HEK293 (cell line): ENCODE measurements around the gene C17orf58.

Experiments
- GFI1B ChIP-seq: fragments of 450-650 bp; formaldehyde crosslinking; IDR thresholded peaks from 2 replicates; pipeline ENCODE4 v1.5.1; 2016; ENCODE audit warnings: missing biosample characterization, missing genetic modification characterization
- MEIS1 ChIP-seq: sonication (generic); formaldehyde crosslinking; IDR thresholded peaks from 2 replicates; pipeline ENCODE4 v1.8.1; 2022; ENCODE audit warnings: missing genetic modification reagents, mild to moderate bottlenecking, borderline replicate concordance
- SALL2 ChIP-seq: fragments of 450-650 bp; formaldehyde crosslinking; IDR thresholded peaks from 2 replicates; pipeline ENCODE4 v1.5.0; 2017; ENCODE audit warnings: missing biosample characterization, mild to moderate bottlenecking, missing genetic modification characterization, borderline replicate concordance
- TRIM28 ChIP-seq: IDR thresholded peaks from 2 replicates; pipeline ENCODE4 v1.6.1; 2011; ENCODE audit warnings: low read length, control low read depth, borderline replicate concordance
- YY1 ChIP-seq: fragments of 450-650 bp; formaldehyde crosslinking; IDR thresholded peaks from 2 replicates; pipeline ENCODE4 v1.5.1; 2018; ENCODE audit warnings: missing biosample characterization, missing genetic modification characterization
- ZNF10 ChIP-seq: fragments of 450-650 bp; formaldehyde crosslinking; IDR thresholded peaks from 2 replicates; pipeline ENCODE4 v1.5.1; 2017; ENCODE audit warnings: missing biosample characterization, missing genetic modification characterization
- ZNF112 ChIP-seq: fragments of 450-650 bp; formaldehyde crosslinking; IDR thresholded peaks from 2 replicates; pipeline ENCODE4 v1.5.0; 2017; ENCODE audit warnings: missing biosample characterization, missing genetic modification characterization
- ZNF121 ChIP-seq: fragments of 450-650 bp; formaldehyde crosslinking; IDR thresholded peaks from 2 replicates; pipeline ENCODE4 v1.5.1; 2016; ENCODE audit warnings: missing biosample characterization, missing genetic modification characterization
- ZNF132 ChIP-seq: fragments of 450-650 bp; formaldehyde crosslinking; IDR thresholded peaks from 2 replicates; pipeline ENCODE4 v1.5.1; 2017; ENCODE audit warnings: missing biosample characterization, missing genetic modification characterization, borderline replicate concordance
- ZNF133 ChIP-seq: fragments of 450-650 bp; formaldehyde crosslinking; IDR thresholded peaks from 2 replicates; pipeline ENCODE4 v1.5.1; 2016; ENCODE audit warnings: missing biosample characterization, missing genetic modification characterization
- ZNF155 ChIP-seq: fragments of 450-650 bp; formaldehyde crosslinking; IDR thresholded peaks from 2 replicates; pipeline ENCODE4 v1.5.1; 2016; ENCODE audit warnings: missing biosample characterization, missing genetic modification characterization
- ZNF211 ChIP-seq: fragments of 450-650 bp; formaldehyde crosslinking; IDR thresholded peaks from 2 replicates; pipeline ENCODE4 v1.5.1; 2016; ENCODE audit warnings: low read depth, missing biosample characterization, missing genetic modification characterization
- ZNF266 ChIP-seq: fragments of 450-650 bp; formaldehyde crosslinking; IDR thresholded peaks from 2 replicates; pipeline ENCODE4 v1.5.1; 2016; ENCODE audit warnings: missing biosample characterization, missing genetic modification characterization, low read depth
- ZNF335 ChIP-seq: fragments of 450-650 bp; formaldehyde crosslinking; conservative IDR thresholded peaks from 2 replicates; pipeline ENCODE4 v1.5.1; 2016; ENCODE audit warnings: missing biosample characterization, missing genetic modification characterization
- ZNF423 ChIP-seq: fragments of 450-650 bp; formaldehyde crosslinking; IDR thresholded peaks from 2 replicates; pipeline ENCODE4 v1.5.1; 2016; ENCODE audit warnings: missing biosample characterization, missing genetic modification characterization
- ZNF473 ChIP-seq: fragments of 450-650 bp; formaldehyde crosslinking; IDR thresholded peaks from 2 replicates; pipeline ENCODE4 v1.5.1; 2017; ENCODE audit warnings: missing biosample characterization, missing genetic modification characterization
- ZNF555 ChIP-seq: fragments of 450-650 bp; formaldehyde crosslinking; conservative IDR thresholded peaks from 2 replicates; pipeline ENCODE4 v1.5.1; 2017; ENCODE audit warnings: missing biosample characterization, mild to moderate bottlenecking, missing genetic modification characterization, inconsistent platforms
- ZNF658 ChIP-seq: fragments of 450-650 bp; formaldehyde crosslinking; IDR thresholded peaks from 2 replicates; pipeline ENCODE4; 2016; ENCODE audit warnings: missing biosample characterization, missing genetic modification characterization
- ZNF747 ChIP-seq: fragments of 450-650 bp; formaldehyde crosslinking; IDR thresholded peaks from 2 replicates; pipeline ENCODE4 v1.5.1; 2016; ENCODE audit warnings: missing biosample characterization, missing genetic modification characterization
- ZNF791 ChIP-seq: fragments of 450-650 bp; formaldehyde crosslinking; IDR thresholded peaks from 2 replicates; pipeline ENCODE4 v1.5.1; 2016; ENCODE audit warnings: missing biosample characterization, missing genetic modification characterization
- TF ChIP-seq, protein P1 (sequence below): sonication (generic); formaldehyde crosslinking; IDR thresholded peaks from 2 replicates; pipeline ENCODE4 v1.8.1; 2022; ENCODE audit warnings: mild to moderate bottlenecking, moderate library complexity, missing genetic modification reagents
- TF ChIP-seq, protein P2 (sequence below): fragments of 450-650 bp; formaldehyde crosslinking; IDR thresholded peaks from 2 replicates; pipeline ENCODE4 v1.5.1; 2016; ENCODE audit warnings: missing biosample characterization, missing genetic modification characterization
- TF ChIP-seq, protein P3 (sequence below): fragments of 450-650 bp; formaldehyde crosslinking; IDR thresholded peaks from 2 replicates; pipeline ENCODE4 v1.5.1; 2017; ENCODE audit warnings: missing biosample characterization, missing genetic modification characterization
- TF ChIP-seq, protein P4 (sequence below): fragments of 450-650 bp; formaldehyde crosslinking; IDR thresholded peaks from 2 replicates; pipeline ENCODE4 v1.5.1; 2016; ENCODE audit warnings: missing biosample characterization, missing genetic modification characterization
- TF ChIP-seq, protein P5 (sequence below): fragments of 450-650 bp; formaldehyde crosslinking; IDR thresholded peaks from 2 replicates; pipeline ENCODE4 v1.5.0; 2017; ENCODE audit warnings: missing biosample characterization, missing genetic modification characterization, borderline replicate concordance
- TF ChIP-seq, protein P6 (sequence below): fragments of 450-650 bp; formaldehyde crosslinking; IDR thresholded peaks from 2 replicates; pipeline ENCODE4 v1.5.1; 2016; ENCODE audit warnings: missing biosample characterization, missing genetic modification characterization
- TF ChIP-seq, protein P7 (sequence below): fragments of 450-650 bp; formaldehyde crosslinking; IDR thresholded peaks from 2 replicates; pipeline ENCODE4 v1.5.1; 2017; ENCODE audit warnings: missing biosample characterization, mild to moderate bottlenecking, missing genetic modification characterization, moderate library complexity

C17orf58 gene

DNA sequence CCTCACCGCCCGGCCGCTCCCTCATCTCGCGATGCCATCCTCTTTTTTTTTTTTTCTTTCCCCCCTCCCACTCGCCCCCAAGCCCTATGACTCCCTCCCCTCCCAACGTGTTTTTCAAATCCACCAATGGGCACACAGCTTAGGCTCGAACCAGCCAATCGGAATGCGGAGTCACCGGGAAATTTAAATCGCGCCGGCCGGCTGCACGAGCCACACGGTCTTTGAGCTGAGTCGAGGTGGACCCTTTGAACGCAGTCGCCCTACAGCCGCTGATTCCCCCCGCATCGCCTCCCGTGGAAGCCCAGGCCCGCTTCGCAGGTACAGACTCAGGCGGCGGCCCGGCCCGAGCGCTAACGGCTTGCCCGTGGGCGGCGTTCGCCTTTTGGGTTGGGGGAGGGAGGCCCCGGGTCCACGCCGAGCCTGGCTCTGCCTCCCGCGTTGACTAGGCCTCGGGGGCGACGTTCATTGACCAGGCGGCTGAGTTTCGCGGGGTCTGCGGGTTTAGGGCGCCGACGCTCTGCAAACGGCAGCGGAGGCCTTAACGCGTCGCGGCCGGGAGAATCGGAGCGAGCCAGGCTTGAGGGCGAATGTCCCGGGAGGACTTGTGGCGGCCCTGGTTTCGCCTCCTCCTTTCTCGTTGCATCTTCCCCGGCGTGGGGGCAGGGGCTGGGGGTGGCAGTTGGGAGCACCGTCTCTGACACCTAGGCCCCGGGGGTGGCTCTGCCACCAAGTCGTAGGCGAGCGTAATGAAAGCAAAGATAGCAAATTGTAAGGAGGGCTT, 39.4 kb upstream of the C17orf58 start, which contains the start of gene KPNA2 (continued):
- TF ChIP-seq ZNF10 (tag by site-specific recombination) (0 out of 2 replicates have a peak, but pooled peaks have one; percentile 26), ZNF155 (tag by site-specific recombination) (no peak), MEIS1 (CRISPR knock-in tag) (no peak), ZNF132 (tag by site-specific recombination) (no peak), ZNF121 (tag by site-specific recombination) (no peak), ZNF133 (tag by site-specific recombination) (no peak), ZNF335 (tag by site-specific recombination) (peak; percentile 89), ZNF423 (tag by site-specific recombination) (no peak), ZNF658 (tag by site-specific recombination) (no peak), SALL2 (tag by site-specific recombination) (no peak), YY1 (tag by site-specific recombination) (peak; percentile 41; the same call in 1 of the 2 replicates), ZNF555 (tag by site-specific recombination) (no peak), ZNF266 (no peak), ZNF473 (tag by site-specific recombination) (no peak), GFI1B (tag by site-specific recombination) (no peak), TRIM28 (no peak), ZNF747 (no peak), ZNF211 (no peak), ZNF791 (tag by site-specific recombination) (no peak), ZNF112 (no peak)
- TF ChIP-seq, protein P1, sequence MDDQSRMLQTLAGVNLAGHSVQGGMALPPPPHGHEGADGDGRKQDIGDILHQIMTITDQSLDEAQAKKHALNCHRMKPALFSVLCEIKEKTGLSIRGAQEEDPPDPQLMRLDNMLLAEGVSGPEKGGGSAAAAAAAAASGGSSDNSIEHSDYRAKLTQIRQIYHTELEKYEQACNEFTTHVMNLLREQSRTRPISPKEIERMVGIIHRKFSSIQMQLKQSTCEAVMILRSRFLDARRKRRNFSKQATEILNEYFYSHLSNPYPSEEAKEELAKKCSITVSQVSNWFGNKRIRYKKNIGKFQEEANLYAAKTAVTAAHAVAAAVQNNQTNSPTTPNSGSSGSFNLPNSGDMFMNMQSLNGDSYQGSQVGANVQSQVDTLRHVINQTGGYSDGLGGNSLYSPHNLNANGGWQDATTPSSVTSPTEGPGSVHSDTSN = peak; percentile 41; the same call in 1 of the 2 replicates
- TF ChIP-seq, protein P2, sequence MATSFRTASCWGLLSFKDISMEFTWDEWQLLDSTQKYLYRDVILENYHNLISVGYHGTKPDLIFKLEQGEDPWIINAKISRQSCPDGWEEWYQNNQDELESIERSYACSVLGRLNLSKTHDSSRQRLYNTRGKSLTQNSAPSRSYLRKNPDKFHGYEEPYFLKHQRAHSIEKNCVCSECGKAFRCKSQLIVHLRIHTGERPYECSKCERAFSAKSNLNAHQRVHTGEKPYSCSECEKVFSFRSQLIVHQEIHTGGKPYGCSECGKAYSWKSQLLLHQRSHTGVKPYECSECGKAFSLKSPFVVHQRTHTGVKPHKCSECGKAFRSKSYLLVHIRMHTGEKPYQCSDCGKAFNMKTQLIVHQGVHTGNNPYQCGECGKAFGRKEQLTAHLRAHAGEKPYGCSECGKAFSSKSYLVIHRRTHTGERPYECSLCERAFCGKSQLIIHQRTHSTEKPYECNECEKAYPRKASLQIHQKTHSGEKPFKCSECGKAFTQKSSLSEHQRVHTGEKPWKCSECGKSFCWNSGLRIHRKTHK (tag by site-specific recombination) = no peak
- TF ChIP-seq, protein P3, sequence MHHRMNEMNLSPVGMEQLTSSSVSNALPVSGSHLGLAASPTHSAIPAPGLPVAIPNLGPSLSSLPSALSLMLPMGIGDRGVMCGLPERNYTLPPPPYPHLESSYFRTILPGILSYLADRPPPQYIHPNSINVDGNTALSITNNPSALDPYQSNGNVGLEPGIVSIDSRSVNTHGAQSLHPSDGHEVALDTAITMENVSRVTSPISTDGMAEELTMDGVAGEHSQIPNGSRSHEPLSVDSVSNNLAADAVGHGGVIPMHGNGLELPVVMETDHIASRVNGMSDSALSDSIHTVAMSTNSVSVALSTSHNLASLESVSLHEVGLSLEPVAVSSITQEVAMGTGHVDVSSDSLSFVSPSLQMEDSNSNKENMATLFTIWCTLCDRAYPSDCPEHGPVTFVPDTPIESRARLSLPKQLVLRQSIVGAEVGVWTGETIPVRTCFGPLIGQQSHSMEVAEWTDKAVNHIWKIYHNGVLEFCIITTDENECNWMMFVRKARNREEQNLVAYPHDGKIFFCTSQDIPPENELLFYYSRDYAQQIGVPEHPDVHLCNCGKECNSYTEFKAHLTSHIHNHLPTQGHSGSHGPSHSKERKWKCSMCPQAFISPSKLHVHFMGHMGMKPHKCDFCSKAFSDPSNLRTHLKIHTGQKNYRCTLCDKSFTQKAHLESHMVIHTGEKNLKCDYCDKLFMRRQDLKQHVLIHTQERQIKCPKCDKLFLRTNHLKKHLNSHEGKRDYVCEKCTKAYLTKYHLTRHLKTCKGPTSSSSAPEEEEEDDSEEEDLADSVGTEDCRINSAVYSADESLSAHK = no peak
- TF ChIP-seq, protein P4, sequence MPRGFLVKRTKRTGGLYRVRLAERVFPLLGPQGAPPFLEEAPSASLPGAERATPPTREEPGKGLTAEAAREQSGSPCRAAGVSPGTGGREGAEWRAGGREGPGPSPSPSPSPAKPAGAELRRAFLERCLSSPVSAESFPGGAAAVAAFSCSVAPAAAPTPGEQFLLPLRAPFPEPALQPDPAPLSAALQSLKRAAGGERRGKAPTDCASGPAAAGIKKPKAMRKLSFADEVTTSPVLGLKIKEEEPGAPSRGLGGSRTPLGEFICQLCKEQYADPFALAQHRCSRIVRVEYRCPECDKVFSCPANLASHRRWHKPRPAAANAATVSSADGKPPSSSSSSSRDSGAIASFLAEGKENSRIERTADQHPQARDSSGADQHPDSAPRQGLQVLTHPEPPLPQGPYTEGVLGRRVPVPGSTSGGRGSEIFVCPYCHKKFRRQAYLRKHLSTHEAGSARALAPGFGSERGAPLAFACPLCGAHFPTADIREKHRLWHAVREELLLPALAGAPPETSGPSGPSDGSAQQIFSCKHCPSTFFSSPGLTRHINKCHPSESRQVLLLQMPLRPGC (tag by site-specific recombination) = 0 out of 2 replicates have a peak, but pooled peaks have one; percentile 11
- TF ChIP-seq, protein P5, sequence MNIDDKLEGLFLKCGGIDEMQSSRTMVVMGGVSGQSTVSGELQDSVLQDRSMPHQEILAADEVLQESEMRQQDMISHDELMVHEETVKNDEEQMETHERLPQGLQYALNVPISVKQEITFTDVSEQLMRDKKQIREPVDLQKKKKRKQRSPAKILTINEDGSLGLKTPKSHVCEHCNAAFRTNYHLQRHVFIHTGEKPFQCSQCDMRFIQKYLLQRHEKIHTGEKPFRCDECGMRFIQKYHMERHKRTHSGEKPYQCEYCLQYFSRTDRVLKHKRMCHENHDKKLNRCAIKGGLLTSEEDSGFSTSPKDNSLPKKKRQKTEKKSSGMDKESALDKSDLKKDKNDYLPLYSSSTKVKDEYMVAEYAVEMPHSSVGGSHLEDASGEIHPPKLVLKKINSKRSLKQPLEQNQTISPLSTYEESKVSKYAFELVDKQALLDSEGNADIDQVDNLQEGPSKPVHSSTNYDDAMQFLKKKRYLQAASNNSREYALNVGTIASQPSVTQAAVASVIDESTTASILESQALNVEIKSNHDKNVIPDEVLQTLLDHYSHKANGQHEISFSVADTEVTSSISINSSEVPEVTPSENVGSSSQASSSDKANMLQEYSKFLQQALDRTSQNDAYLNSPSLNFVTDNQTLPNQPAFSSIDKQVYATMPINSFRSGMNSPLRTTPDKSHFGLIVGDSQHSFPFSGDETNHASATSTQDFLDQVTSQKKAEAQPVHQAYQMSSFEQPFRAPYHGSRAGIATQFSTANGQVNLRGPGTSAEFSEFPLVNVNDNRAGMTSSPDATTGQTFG = no peak
- TF ChIP-seq, protein P6, sequence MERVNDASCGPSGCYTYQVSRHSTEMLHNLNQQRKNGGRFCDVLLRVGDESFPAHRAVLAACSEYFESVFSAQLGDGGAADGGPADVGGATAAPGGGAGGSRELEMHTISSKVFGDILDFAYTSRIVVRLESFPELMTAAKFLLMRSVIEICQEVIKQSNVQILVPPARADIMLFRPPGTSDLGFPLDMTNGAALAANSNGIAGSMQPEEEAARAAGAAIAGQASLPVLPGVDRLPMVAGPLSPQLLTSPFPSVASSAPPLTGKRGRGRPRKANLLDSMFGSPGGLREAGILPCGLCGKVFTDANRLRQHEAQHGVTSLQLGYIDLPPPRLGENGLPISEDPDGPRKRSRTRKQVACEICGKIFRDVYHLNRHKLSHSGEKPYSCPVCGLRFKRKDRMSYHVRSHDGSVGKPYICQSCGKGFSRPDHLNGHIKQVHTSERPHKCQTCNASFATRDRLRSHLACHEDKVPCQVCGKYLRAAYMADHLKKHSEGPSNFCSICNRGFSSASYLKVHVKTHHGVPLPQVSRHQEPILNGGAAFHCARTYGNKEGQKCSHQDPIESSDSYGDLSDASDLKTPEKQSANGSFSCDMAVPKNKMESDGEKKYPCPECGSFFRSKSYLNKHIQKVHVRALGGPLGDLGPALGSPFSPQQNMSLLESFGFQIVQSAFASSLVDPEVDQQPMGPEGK (tag by site-specific recombination) = peak; percentile 96
- TF ChIP-seq, protein P7, sequence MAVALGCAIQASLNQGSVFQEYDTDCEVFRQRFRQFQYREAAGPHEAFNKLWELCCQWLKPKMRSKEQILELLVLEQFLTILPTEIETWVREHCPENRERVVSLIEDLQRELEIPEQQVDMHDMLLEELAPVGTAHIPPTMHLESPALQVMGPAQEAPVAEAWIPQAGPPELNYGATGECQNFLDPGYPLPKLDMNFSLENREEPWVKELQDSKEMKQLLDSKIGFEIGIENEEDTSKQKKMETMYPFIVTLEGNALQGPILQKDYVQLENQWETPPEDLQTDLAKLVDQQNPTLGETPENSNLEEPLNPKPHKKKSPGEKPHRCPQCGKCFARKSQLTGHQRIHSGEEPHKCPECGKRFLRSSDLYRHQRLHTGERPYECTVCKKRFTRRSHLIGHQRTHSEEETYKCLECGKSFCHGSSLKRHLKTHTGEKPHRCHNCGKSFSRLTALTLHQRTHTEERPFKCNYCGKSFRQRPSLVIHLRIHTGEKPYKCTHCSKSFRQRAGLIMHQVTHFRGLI = no peak
